Karpas-422 (cell line): ENCODE results near the gene MRPL53. TPM values are rescaled to one million over a fixed set of nuclear protein-coding genes. Genes with fewer than 3 reads are reported as not detected.
"Not testable (repeated sequence)": the region's sequence is repeated elsewhere in the genome, so short reads cannot be mapped to it uniquely, and the experiment has no call there.

Source experiments
- DNase-seq: peaks from one replicate; pipeline ENCODE4 v3.0.0-alpha.2; 2015
- H2AFZ ChIP-seq: fragments of 200-600 bp; sonication (generic); 2 replicates; pipeline ENCODE4 v1.6.1; 2014; ENCODE audit warnings: antibody characterized with exemption, low read length, mixed read lengths
- H3K27ac ChIP-seq: fragments of 200-600 bp; sonication (generic); 2 replicates; pipeline ENCODE4 v1.5.1; 2014; ENCODE audit warnings: mild to moderate bottlenecking, low read length, moderate library complexity
- H3K27me3 ChIP-seq: fragments of 200-600 bp; sonication (generic); 2 replicates; pipeline ENCODE4 v1.6.1; 2014; ENCODE audit warnings: low read length, mixed read lengths
- H3K36me3 ChIP-seq: fragments of 200-600 bp; sonication (generic); 2 replicates; pipeline ENCODE4 v1.6.1; 2014; ENCODE audit warnings: low read length, mixed read lengths; ENCODE audit not compliant: insufficient read depth
- H3K4me1 ChIP-seq: fragments of 200-600 bp; sonication (generic); 2 replicates; pipeline ENCODE4 v1.6.1; 2014; ENCODE audit warnings: mild to moderate bottlenecking, low read length, mixed read lengths
- H3K4me2 ChIP-seq: fragments of 200-600 bp; sonication (generic); 2 replicates; pipeline ENCODE4 v1.6.1; 2014; ENCODE audit warnings: low read length, low read depth, mild to moderate bottlenecking; ENCODE audit not compliant: poor library complexity, severe bottlenecking
- H3K4me3 ChIP-seq: fragments of 200-600 bp; sonication (generic); 2 replicates; pipeline ENCODE4 v1.5.1; 2014; ENCODE audit warnings: mild to moderate bottlenecking, antibody characterized with exemption, low read length, mixed read lengths
- H3K79me2 ChIP-seq: fragments of 200-600 bp; sonication (generic); 2 replicates; pipeline ENCODE4 v1.6.1; 2014; ENCODE audit warnings: mild to moderate bottlenecking, low read length, mixed read lengths
- H3K9ac ChIP-seq: fragments of 200-600 bp; sonication (generic); 2 replicates; pipeline ENCODE4 v1.6.0; 2014; ENCODE audit warnings: low read length
- H3K9me2 ChIP-seq: fragments of 200-600 bp; sonication (generic), shearing (Covaris generic); replicated peaks from 2 replicates; pipeline ENCODE4 v1.6.0; 2014; ENCODE audit warnings: mild to moderate bottlenecking, low read length, moderate library complexity; ENCODE audit not compliant: insufficient read depth
- H3K9me3 ChIP-seq: fragments of 300-700, 200-600 bp; sonication (generic); 2 replicates; pipeline ENCODE4 v1.6.1; 2014; ENCODE audit warnings: low read length, mixed read lengths
- H4K20me1 ChIP-seq: fragments of 200-600 bp; sonication (generic); 2 replicates; pipeline ENCODE4 v1.6.1; 2014; ENCODE audit warnings: mild to moderate bottlenecking, antibody characterized with exemption, low read length, low read depth; ENCODE audit not compliant: insufficient read depth
- total RNA-seq: library from RNA; depleted of rRNA; stranded (reverse); fragments of >200 nt; shearing (Covaris generic); gene quantifications from 2 replicates; pipeline ENCODE4 v1.2.3, GENCODE V29; 2014; ENCODE audit warnings: low replicate concordance

The MRPL53 gene
- total RNA-seq, 1 experiment from 2014 or later, result 91.4 TPM

GRCh38 chr2:74454654-74455511 lies 17.6 kb downstream of the MRPL53 start, which contains the start of gene INO80B:
Gene INO80B, plus strand, starts transcription at chr2:74455087. Its CDS starts 30 bp downstream, at chr2:74455117.
- Histone ChIP-seq H3K9me3 (no peaks in the 10 kb centered on the region), H3K9ac (peak within 1 kb of the TSS; percentile 94), H3K27me3 (no peaks in the 10 kb centered on the region), H2AFZ (peak within 1 kb of the TSS; percentile 65), H3K36me3 (no peaks in the 10 kb centered on the region), H3K9me2 (no peaks in the 10 kb centered on the region), H3K79me2 (peaks cover 25% of the 10 kb centered on the region), H4K20me1 (no peaks in the 10 kb centered on the region), H3K27ac (0 out of 2 replicates have a peak within 1 kb of the TSS, but pooled peaks have one; percentile 1), H3K4me1 (peaks cover 33% of the 10 kb centered on the region), H3K4me3 (peak within 1 kb of the TSS; percentile 78), H3K4me2 (peak within 1 kb of the TSS; percentile 94)
- peak; percentile 100 for DNase-seq

GRCh38 chr2:74450570-74451190 lies 21.8 kb downstream of the MRPL53 start:
- DNase-seq, result no peak
- Histone ChIP-seq H4K20me1 (no peaks in the 10 kb centered on the region), H3K9me2 (no peaks in the 10 kb centered on the region)

GRCh38 chr2:74448771-74449170 lies 23.7 kb downstream of the MRPL53 start:
- no peaks in the 10 kb centered on the region; the same call in 1 of the 2 replicates for H3K27me3 ChIP-seq
- H3K9ac ChIP-seq, result no peak overlapping the region
- no peak overlapping the region for H3K4me3 ChIP-seq
- no peak overlapping the region for H3K27ac ChIP-seq
- H3K79me2 ChIP-seq, result no peaks in the 10 kb centered on the region
- H3K36me3 ChIP-seq, result no peaks in the 10 kb centered on the region
- H2AFZ ChIP-seq, result no peak overlapping the region
- H3K9me3 ChIP-seq, result no peaks in the 10 kb centered on the region
- H4K20me1 ChIP-seq, result no peaks in the 10 kb centered on the region
- H3K4me2 ChIP-seq, result no peak overlapping the region
- peaks cover 10% of the 10 kb centered on the region for H3K4me1 ChIP-seq
- H3K9me2 ChIP-seq, result no peaks in the 10 kb centered on the region
- DNase-seq, result no peak

More at GRCh38 chr2:74450570-74451190, 21.8 kb downstream of the MRPL53 start:
- Histone ChIP-seq H3K9me3 (no peaks in the 10 kb centered on the region), H3K4me3 (no peak overlapping the region), H2AFZ (no peak overlapping the region), H3K27ac (no peak overlapping the region), H3K4me1 (peaks cover 7% of the 10 kb centered on the region), H3K36me3 (no peaks in the 10 kb centered on the region), H3K79me2 (peaks cover 6% of the 10 kb centered on the region), H3K9ac (no peak overlapping the region), H3K4me2 (no peak overlapping the region), H3K27me3 (no peaks in the 10 kb centered on the region)

- Histone ChIP-seq H3K79me2 (no peaks in the 10 kb centered on the region), H3K4me3 (no peak overlapping the region), H3K36me3 (no peaks in the 10 kb centered on the region), H2AFZ (no peak overlapping the region), H4K20me1 (no peaks in the 10 kb centered on the region), H3K27me3 (no peaks in the 10 kb centered on the region; the same call in 1 of the 2 replicates), H3K27ac (no peak overlapping the region), H3K9ac (no peak overlapping the region), H3K9me2 (no peaks in the 10 kb centered on the region), H3K9me3 (no peaks in the 10 kb centered on the region), H3K4me1 (peaks cover 11% of the 10 kb centered on the region), H3K4me2 (no peak overlapping the region)
- no peak for DNase-seq
These were observed 25.1 kb downstream of the MRPL53 start for GRCh38 chr2:74447230-74447999.

GRCh38 chr2:74444498-74445318 lies 27.8 kb downstream of the MRPL53 start:
- no peak for DNase-seq
- Histone ChIP-seq H2AFZ (no peak overlapping the region), H3K4me1 (peaks cover 23% of the 10 kb centered on the region), H3K9ac (0 out of 2 replicates have a peak overlapping the region, but pooled peaks have one; percentile 13), H4K20me1 (no peaks in the 10 kb centered on the region), H3K4me2 (peak overlapping the region; percentile 21), H3K9me3 (no peaks in the 10 kb centered on the region), H3K27me3 (no peaks in the 10 kb centered on the region; the same call in 1 of the 2 replicates), H3K79me2 (no peaks in the 10 kb centered on the region), H3K36me3 (no peaks in the 10 kb centered on the region), H3K9me2 (no peaks in the 10 kb centered on the region), H3K4me3 (peak overlapping the region; percentile 2; the same call in 1 of the 2 replicates), H3K27ac (no peak overlapping the region)

GRCh38 chr2:74442483-74443297 lies 29.8 kb downstream of the MRPL53 start:
- not testable (repeated sequence) for H3K9me2 ChIP-seq, H3K4me3 ChIP-seq, H3K9ac ChIP-seq, H3K36me3 ChIP-seq, H3K27ac ChIP-seq, H3K4me2 ChIP-seq, H3K27me3 ChIP-seq, H3K9me3 ChIP-seq, H4K20me1 ChIP-seq, H2AFZ ChIP-seq, DNase-seq, H3K79me2 ChIP-seq
- H3K4me1 ChIP-seq, result peaks cover 43% of the 10 kb centered on the region
